HepG2 (cell line): ENCODE data around the gene TP53TG5. TPM values are rescaled to one million over a fixed set of nuclear protein-coding genes. Genes with fewer than 3 reads are reported as not detected.

ENCODE experiments used
- AKAP8 ChIP-seq: sonication (generic); formaldehyde crosslinking; IDR thresholded peaks from 2 replicates; pipeline ENCODE4 v1.5.1; 2020; ENCODE audit warnings: mild to moderate bottlenecking, missing genetic modification reagents
- DDIT3 ChIP-seq: sonication (generic); formaldehyde crosslinking; IDR thresholded peaks from 2 replicates; pipeline ENCODE4 v1.4.0; 2020; ENCODE audit warnings: mild to moderate bottlenecking, missing genetic modification reagents
- KDM2A ChIP-seq: sonication (generic); formaldehyde crosslinking; IDR thresholded peaks from 2 replicates; pipeline ENCODE4 v1.4.0; 2020; ENCODE audit warnings: low read depth, missing genetic modification reagents, borderline replicate concordance
- MED1 ChIP-seq: sonication (generic); formaldehyde crosslinking; IDR thresholded peaks from 2 replicates; pipeline ENCODE4 v1.4.0; 2020; ENCODE audit warnings: missing genetic modification reagents
- MTA1 ChIP-seq: sonication (generic); formaldehyde crosslinking; IDR thresholded peaks from 2 replicates; pipeline ENCODE4 v1.4.0; 2020; ENCODE audit warnings: missing genetic modification reagents, mild to moderate bottlenecking, borderline replicate concordance
- PATZ1 ChIP-seq: sonication (generic); formaldehyde crosslinking; IDR thresholded peaks from 2 replicates; pipeline ENCODE4 v1.4.0; 2020; ENCODE audit warnings: missing genetic modification reagents
- RXRB ChIP-seq: IDR thresholded peaks from 2 replicates; pipeline ENCODE4 v1.6.1; 2016; ENCODE audit warnings: borderline replicate concordance, missing genetic modification reagents, missing compliant biosample characterization
- SIX1 ChIP-seq: sonication (generic); formaldehyde crosslinking; IDR thresholded peaks from 2 replicates; pipeline ENCODE4 v1.4.0; 2020; ENCODE audit warnings: missing genetic modification reagents, borderline replicate concordance
- STAG1 ChIP-seq: sonication (generic); formaldehyde crosslinking; IDR thresholded peaks from 2 replicates; pipeline ENCODE4 v1.4.0; 2020; ENCODE audit warnings: missing genetic modification reagents
- TFDP2 ChIP-seq: sonication (generic); formaldehyde crosslinking; IDR thresholded peaks from 2 replicates; pipeline ENCODE4 v1.4.0; 2020; ENCODE audit warnings: missing genetic modification reagents
- ZNF354B ChIP-seq: sonication (generic); formaldehyde crosslinking; IDR thresholded peaks from 2 replicates; pipeline ENCODE4 v1.8.0; 2022; ENCODE audit warnings: mild to moderate bottlenecking, missing genetic modification reagents
- ZNF362 ChIP-seq: sonication (generic); formaldehyde crosslinking; IDR thresholded peaks from 2 replicates; pipeline ENCODE4 v1.4.0; 2020; ENCODE audit warnings: missing genetic modification reagents, mild to moderate bottlenecking, borderline replicate concordance
- ZNF512 ChIP-seq: sonication (generic); formaldehyde crosslinking; IDR thresholded peaks from 2 replicates; pipeline ENCODE4 v1.4.0; 2020; ENCODE audit warnings: mild to moderate bottlenecking, missing genetic modification reagents
- ZNF724P ChIP-seq: sonication (generic); formaldehyde crosslinking; IDR thresholded peaks from 2 replicates; pipeline ENCODE4 v1.8.0; 2022; ENCODE audit warnings: missing genetic modification reagents, borderline replicate concordance
- ZNF776 ChIP-seq: sonication (generic); formaldehyde crosslinking; IDR thresholded peaks from 2 replicates; pipeline ENCODE4 v1.4.0; 2020; ENCODE audit warnings: mild to moderate bottlenecking, missing genetic modification reagents
- ZXDC ChIP-seq: sonication (generic); formaldehyde crosslinking; IDR thresholded peaks from 2 replicates; pipeline ENCODE4 v1.5.0; 2020; ENCODE audit warnings: mild to moderate bottlenecking, missing genetic modification reagents
- polyA plus RNA-seq, 8 experiments: library from polyadenylated mRNA; depleted of rRNA in 3 of 8; stranded (reverse) in 7 of 8; unstranded in 1 of 8; fragments of >200 nt; fragmentation: Illumina TruSeq in 4 of 8; extraction: Trizol in 4 of 8; gene quantifications; 2 replicates each; pipeline versions ENCODE4 v1.2.1 to v1.2.3, GENCODE V29; 2011 to 2016; ENCODE audit warnings: low read depth in 4 of 8, missing spikeins in 1 of 8, mixed read lengths in 1 of 8; ENCODE audit not compliant: insufficient read depth in 1 of 8
- total RNA-seq, 5 experiments: library from RNA; depleted of rRNA; stranded (reverse); fragments of >200 nt; fragmentation: Illumina TruSeq; extraction: Trizol; gene quantifications; 2 replicates each; pipeline ENCODE4 v1.2.3, GENCODE V29; 2016; ENCODE audit warnings: low read depth in 1 of 5

Gene TP53TG5
- total and polyA plus RNA-seq, 2 of the 13 experiments (the other 11 are each of a cell fraction or from before 2014, with no cell fraction given) = 0.11 TPM; not detected in 1

GRCh38 chr20:45322952-45323383 lies 55.2 kb downstream of the TP53TG5 start (continued):
- TF ChIP-seq TFDP2 (CRISPR knock-in tag) = no peak
- TF ChIP-seq STAG1 = peak; percentile 100
- no peak for TF ChIP-seq ZNF776 (CRISPR knock-in tag)
- 0 out of 2 replicates have a peak, but pooled peaks have one; percentile 17 for TF ChIP-seq PATZ1 (CRISPR knock-in tag)
- no peak for TF ChIP-seq ZNF362 (CRISPR knock-in tag)
- no peak for TF ChIP-seq ZXDC (CRISPR knock-in tag)
- TF ChIP-seq RXRB (CRISPR knock-in tag) = 0 out of 2 replicates have a peak, but pooled peaks have one; percentile 72
- TF ChIP-seq ZNF354B (CRISPR knock-in tag) = no peak
- no peak for TF ChIP-seq AKAP8 (CRISPR knock-in tag)
- TF ChIP-seq ZNF724P = peak; percentile 50; the same call in 1 of the 2 replicates
- TF ChIP-seq MTA1 = no peak
- TF ChIP-seq SIX1 = peak; percentile 29; the same call in 1 of the 2 replicates
- TF ChIP-seq KDM2A (CRISPR knock-in tag) = peak; percentile 79
- TF ChIP-seq MED1 (CRISPR knock-in tag) = peak; percentile 47; the same call in 1 of the 2 replicates
- TF ChIP-seq ZNF512 (CRISPR knock-in tag) = no peak
- no peak for TF ChIP-seq DDIT3 (CRISPR knock-in tag)
